CD14-positive monocyte (primary cell): ENCODE data around the gene REL. TPM values are rescaled to one million over a fixed set of nuclear protein-coding genes. Genes with fewer than 3 reads are reported as not detected.

Source experiments
- DNase-seq, 3 donors: peaks; one replicate each; pipeline ENCODE4 v3.0.0-alpha.2; 2011 to 2022
- H2AFZ ChIP-seq: 2 replicates; pipeline ENCODE4 v1.6.0; 2012; ENCODE audit warnings: mild to moderate bottlenecking, low read depth, low read length, inconsistent platforms; ENCODE audit not compliant: insufficient read depth, poor library complexity, severe bottlenecking
- H3K27ac ChIP-seq, 2 donors: 1 replicate in 1 of 2; 2 replicates in 1 of 2; pipeline ENCODE4 v1.5.1; 2012 to 2013; ENCODE audit warnings: low read length in 2 of 2, control low read depth in 1 of 2, inconsistent platforms in 1 of 2, low read depth in 1 of 2, mild to moderate bottlenecking in 1 of 2
- H3K27me3 ChIP-seq, 2 donors: one replicate each; pipeline versions ENCODE4 v1.6.0 to v1.6.1; 2011 to 2013; ENCODE audit warnings: low read length in 2 of 2; ENCODE audit not compliant: control insufficient read depth in 2 of 2, insufficient read depth in 2 of 2
- H3K36me3 ChIP-seq, 2 donors: replicated peaks in 1 of 2; 1 replicate in 1 of 2; 2 replicates in 1 of 2; pipeline versions ENCODE4 v1.5.1 to v1.6.1; 2012 to 2013; ENCODE audit warnings: low read length in 2 of 2, control low read depth in 1 of 2, inconsistent platforms in 1 of 2, mild to moderate bottlenecking in 1 of 2; ENCODE audit not compliant: insufficient read depth in 2 of 2, control insufficient read depth in 1 of 2
- H3K4me1 ChIP-seq, 2 donors: 1 replicate in 1 of 2; 2 replicates in 1 of 2; pipeline versions ENCODE4 v1.5.1 to v1.6.1; 2012 to 2013; ENCODE audit warnings: low read length in 2 of 2, control low read depth in 1 of 2, inconsistent platforms in 1 of 2, mild to moderate bottlenecking in 1 of 2, moderate library complexity in 1 of 2; ENCODE audit not compliant: insufficient read depth in 2 of 2, control insufficient read depth in 1 of 2
- H3K4me2 ChIP-seq: replicated peaks from 2 replicates; pipeline ENCODE3; 2012; ENCODE audit warnings: low read length, moderate library complexity, mild to moderate bottlenecking; ENCODE audit not compliant: poor library complexity, severe bottlenecking; ENCODE audit errors: extremely low read depth
- H3K4me3 ChIP-seq, 3 experiments: fragments of 200-600 bp in 1 of 3; sonication (generic) in 1 of 3; replicated peaks in 1 of 3; 1 replicate in 2 of 3; 2 replicates in 1 of 3; pipeline ENCODE4 v1.5.1; 2011 to 2013; ENCODE audit warnings: low read length in 3 of 3, mild to moderate bottlenecking in 3 of 3, control low read depth in 2 of 3, low read depth in 2 of 3, inconsistent platforms in 1 of 3, moderate library complexity in 1 of 3
- H3K79me2 ChIP-seq: 2 replicates; pipeline ENCODE4 v1.6.0; 2012; ENCODE audit warnings: mild to moderate bottlenecking, control low read depth, inconsistent platforms, low read length, moderate library complexity; ENCODE audit not compliant: insufficient read depth
- H3K9ac ChIP-seq: 2 replicates; pipeline ENCODE4 v1.6.0; 2017; ENCODE audit warnings: low read length, mild to moderate bottlenecking; ENCODE audit not compliant: insufficient read depth, poor library complexity, severe bottlenecking
- H3K9me3 ChIP-seq, 2 donors: replicated peaks in 1 of 2; 1 replicate in 1 of 2; 2 replicates in 1 of 2; pipeline versions ENCODE4 v1.5.1 to v1.6.1; 2012 to 2013; ENCODE audit warnings: low read length in 2 of 2, control low read depth in 1 of 2; ENCODE audit not compliant: control insufficient read depth in 1 of 2, insufficient read depth in 1 of 2
- H4K20me1 ChIP-seq: 2 replicates; pipeline ENCODE4 v1.6.0; 2012; ENCODE audit warnings: mild to moderate bottlenecking, low read length, control low read depth, moderate library complexity; ENCODE audit not compliant: insufficient read depth
- H3K27ac Mint-ChIP-seq, 7 donors: one replicate each; pipeline ENCODE4 v1.8.0; 2020; ENCODE audit warnings: mild to moderate bottlenecking in 7 of 7, mixed read lengths in 7 of 7, moderate library complexity in 6 of 7, inconsistent platforms in 2 of 7
- H3K27me3 Mint-ChIP-seq, 3 donors: one replicate each; pipeline ENCODE4 v1.8.0; 2021 to 2022; ENCODE audit warnings: low read depth in 3 of 3, mild to moderate bottlenecking in 3 of 3, mixed read lengths in 3 of 3, moderate library complexity in 3 of 3, inconsistent platforms in 1 of 3
- H3K36me3 Mint-ChIP-seq, 2 donors: one replicate each; pipeline ENCODE4 v1.8.0; 2020; ENCODE audit warnings: mixed read lengths in 2 of 2, inconsistent platforms in 1 of 2, mild to moderate bottlenecking in 1 of 2
- H3K4me1 Mint-ChIP-seq: one replicate; pipeline ENCODE4 v1.8.0; 2020; ENCODE audit warnings: mild to moderate bottlenecking, mixed read lengths
- H3K4me3 Mint-ChIP-seq, 2 donors: one replicate each; pipeline ENCODE4 v1.8.0; 2020; ENCODE audit warnings: mild to moderate bottlenecking in 2 of 2, mixed read lengths in 2 of 2, moderate library complexity in 1 of 2
- H3K9me3 Mint-ChIP-seq, 7 donors: one replicate each; pipeline ENCODE4 v1.8.0; 2020 to 2022; ENCODE audit warnings: mixed read lengths in 7 of 7, mild to moderate bottlenecking in 6 of 7, moderate library complexity in 6 of 7, inconsistent platforms in 2 of 7
- WGBS: methylation state at CpG from one replicate; pipeline ENCODE4 v1.1.5; 2013; ENCODE audit warnings: missing lambda C conversion rate; ENCODE audit not compliant: insufficient coverage; 5-methylcytosine and 5-hydroxymethylcytosine counted together
- intact Hi-C, 2 donors: fragments of 100-400 bp; cut with micrococcal nuclease; formaldehyde crosslinking; loops; one replicate each; pipeline versions ENCODE4 v1.15.0 to v1.15.1; 2023
- polyA plus RNA-seq, 3 donors: library from polyadenylated mRNA; depleted of rRNA in 1 of 3; unstranded in 2 of 3; stranded (reverse) in 1 of 3; fragments of 300-500 nt in 2 of 3; fragments of >200 nt in 1 of 3; fragmentation: Illumina TruSeq in 2 of 3; gene quantifications; 1 replicate in 2 of 3; 2 replicates in 1 of 3; pipeline ENCODE4 v1.2.3, GENCODE V29; 2012 to 2021
- TF ChIP-seq, protein P1 (sequence below): fragments of 200-600 bp; IDR thresholded peaks from one replicate; pipeline ENCODE4 v1.8.0; 2022; ENCODE audit warnings: antibody characterized with exemption, mild to moderate bottlenecking

Gene REL
- polyA plus RNA-seq, 3 donors: 18.3 to 34.3 (median 20.3) TPM

DNA sequence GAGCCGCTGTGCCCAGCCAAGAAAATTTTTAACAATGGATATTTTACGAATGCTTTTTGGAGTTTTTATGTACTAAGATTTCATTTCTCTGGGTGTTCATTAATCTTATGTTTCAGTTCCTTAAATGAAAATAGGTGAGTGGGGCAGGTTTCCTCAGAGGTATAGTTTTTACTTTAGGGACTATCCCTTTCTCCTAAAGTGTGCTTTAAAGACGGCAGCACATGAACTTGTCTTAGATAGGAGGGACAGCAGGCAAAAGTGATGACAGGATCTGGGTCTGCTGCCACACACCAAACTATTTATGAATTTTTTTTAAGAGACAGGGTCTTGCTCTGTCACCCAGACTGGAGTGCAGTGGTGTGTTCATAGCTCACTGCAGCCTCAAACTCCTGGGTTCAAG lies 8.0 kb upstream of the REL start:
- H3K9me3 Mint-ChIP-seq: peaks cover 0 to 10% (median 4%) of the 10 kb centered on the region in 7 donors
- TF ChIP-seq, protein P1, sequence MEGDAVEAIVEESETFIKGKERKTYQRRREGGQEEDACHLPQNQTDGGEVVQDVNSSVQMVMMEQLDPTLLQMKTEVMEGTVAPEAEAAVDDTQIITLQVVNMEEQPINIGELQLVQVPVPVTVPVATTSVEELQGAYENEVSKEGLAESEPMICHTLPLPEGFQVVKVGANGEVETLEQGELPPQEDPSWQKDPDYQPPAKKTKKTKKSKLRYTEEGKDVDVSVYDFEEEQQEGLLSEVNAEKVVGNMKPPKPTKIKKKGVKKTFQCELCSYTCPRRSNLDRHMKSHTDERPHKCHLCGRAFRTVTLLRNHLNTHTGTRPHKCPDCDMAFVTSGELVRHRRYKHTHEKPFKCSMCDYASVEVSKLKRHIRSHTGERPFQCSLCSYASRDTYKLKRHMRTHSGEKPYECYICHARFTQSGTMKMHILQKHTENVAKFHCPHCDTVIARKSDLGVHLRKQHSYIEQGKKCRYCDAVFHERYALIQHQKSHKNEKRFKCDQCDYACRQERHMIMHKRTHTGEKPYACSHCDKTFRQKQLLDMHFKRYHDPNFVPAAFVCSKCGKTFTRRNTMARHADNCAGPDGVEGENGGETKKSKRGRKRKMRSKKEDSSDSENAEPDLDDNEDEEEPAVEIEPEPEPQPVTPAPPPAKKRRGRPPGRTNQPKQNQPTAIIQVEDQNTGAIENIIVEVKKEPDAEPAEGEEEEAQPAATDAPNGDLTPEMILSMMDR: no peak
- H3K27me3 ChIP-seq: no peaks in the 10 kb centered on the region
- peaks cover 6% of the 10 kb centered on the region for H3K4me1 Mint-ChIP-seq
- H3K9me3 ChIP-seq: no peaks in the 10 kb centered on the region
- H3K4me3 ChIP-seq: no peak overlapping the region
- H3K27ac Mint-ChIP-seq: no peak overlapping the region
- DNase-seq: no peak
- no peak overlapping the region for H3K4me3 Mint-ChIP-seq
- H3K79me2 ChIP-seq: no peaks in the 10 kb centered on the region
- no peak overlapping the region for H3K4me2 ChIP-seq
- peaks cover 7 to 8% of the 10 kb centered on the region in 2 donors for H3K4me1 ChIP-seq
- H3K27me3 Mint-ChIP-seq: peaks cover 0 to 2% (median 0%) of the 10 kb centered on the region in 3 donors
- H3K36me3 ChIP-seq: no peaks in the 10 kb centered on the region
- H4K20me1 ChIP-seq: no peaks in the 10 kb centered on the region
- no peak overlapping the region for H2AFZ ChIP-seq
- H3K9ac ChIP-seq: no peak overlapping the region
- peaks cover 2 to 3% of the 10 kb centered on the region in 2 donors for H3K36me3 Mint-ChIP-seq
- WGBS: 100% methylated on average over 3 of the region's 3 CpGs
- intact Hi-C loops: no loop called here
- no peak overlapping the region for H3K27ac ChIP-seq

DNA sequence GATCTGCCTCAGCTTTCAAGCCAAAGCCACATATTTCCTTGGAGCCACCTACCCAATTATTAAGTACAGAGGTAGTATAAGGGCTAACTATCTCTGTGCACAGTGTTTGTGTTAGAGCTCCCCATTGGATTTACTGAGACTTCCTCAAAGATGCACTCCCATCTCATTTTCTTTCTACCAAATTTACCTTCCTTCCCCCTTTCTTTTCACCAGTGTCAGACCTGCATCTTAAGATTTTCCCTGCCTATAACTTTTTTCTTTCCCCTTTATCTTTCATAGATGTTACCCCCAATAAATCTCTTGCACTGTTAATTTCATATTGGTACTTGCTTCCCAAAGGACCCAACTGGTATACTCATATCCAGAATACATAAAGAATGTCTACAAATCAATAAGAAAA lies 5.9 kb upstream of the REL start:
- Histone ChIP-seq H3K36me3 (no peaks in the 10 kb centered on the region), H3K27ac (no peak overlapping the region), H3K9me3 (no peaks in the 10 kb centered on the region), H3K4me2 (no peak overlapping the region), H3K4me1 (peaks cover 5% of the 10 kb centered on the region in 2 donors), H3K9ac (no peak overlapping the region), H4K20me1 (no peaks in the 10 kb centered on the region), H3K79me2 (peaks cover under 1% of the 10 kb centered on the region), H3K27me3 (no peaks in the 10 kb centered on the region), H3K4me3 (no peak overlapping the region), H2AFZ (no peak overlapping the region)
- Mint-ChIP-seq H3K27ac (no peak overlapping the region), H3K9me3 (peaks cover 0 to 8% (median 4%) of the 10 kb centered on the region in 7 donors), H3K4me3 (no peak overlapping the region), H3K27me3 (peaks cover 0 to 4% (median 2%) of the 10 kb centered on the region in 3 donors), H3K4me1 (peaks cover 6% of the 10 kb centered on the region), H3K36me3 (peaks cover 2 to 3% of the 10 kb centered on the region in 2 donors)
- no peak for DNase-seq
- intact Hi-C loops: no loop called here
- TF ChIP-seq, protein P1: no peak
